Neuronal stem cell (in vitro differentiated cells): ENCODE results near the gene CYP4A22.

Experiments
- DNase-seq: peaks from one replicate; pipeline ENCODE4 v3.0.0-alpha.2; 2013; ENCODE audit warnings: low spot score
- H2AFZ ChIP-seq: one replicate; pipeline ENCODE4 v1.6.1; 2013; ENCODE audit warnings: mild to moderate bottlenecking, low read length, inconsistent platforms
- H2AK5ac ChIP-seq: 2 replicates; pipeline ENCODE4 v1.6.1; 2013; ENCODE audit warnings: low read depth, mild to moderate bottlenecking, inconsistent platforms, low read length, moderate library complexity, mixed read lengths
- H2BK120ac ChIP-seq: 2 replicates; pipeline ENCODE4 v1.6.1; 2013; ENCODE audit warnings: low read depth, mild to moderate bottlenecking, inconsistent platforms, low read length, moderate library complexity, mixed read lengths
- H2BK12ac ChIP-seq: one replicate; pipeline ENCODE4 v1.6.1; 2013; ENCODE audit warnings: low read length, inconsistent platforms
- H2BK15ac ChIP-seq: 2 replicates; pipeline ENCODE4 v1.6.1; 2013; ENCODE audit warnings: mild to moderate bottlenecking, low read length, inconsistent platforms, mixed read lengths
- H2BK5ac ChIP-seq: one replicate; pipeline ENCODE4 v1.6.1; 2013; ENCODE audit warnings: inconsistent platforms, mild to moderate bottlenecking, low read length, moderate library complexity
- H3K14ac ChIP-seq: one replicate; pipeline ENCODE4 v1.6.1; 2013; ENCODE audit warnings: low read length, inconsistent platforms
- H3K18ac ChIP-seq: 2 replicates; pipeline ENCODE4 v1.6.1; 2013; ENCODE audit warnings: low read length, inconsistent platforms
- H3K23ac ChIP-seq: 2 replicates; pipeline ENCODE4 v1.6.1; 2013; ENCODE audit warnings: low read depth, mild to moderate bottlenecking, mixed read lengths, low read length, inconsistent platforms; ENCODE audit not compliant: poor library complexity
- H3K27ac ChIP-seq: replicated peaks from 3 replicates; pipeline ENCODE4 v1.5.1; 2013; ENCODE audit warnings: low read length, inconsistent platforms
- H3K27me3 ChIP-seq, 3 experiments: 2 replicates each; pipeline ENCODE4 v1.6.1; 2013; ENCODE audit warnings: low read length in 3 of 3, mild to moderate bottlenecking in 2 of 3, inconsistent platforms in 1 of 3, low read depth in 1 of 3, mixed read lengths in 1 of 3, moderate library complexity in 1 of 3; ENCODE audit not compliant: control insufficient read depth in 3 of 3, insufficient read depth in 3 of 3
- H3K36me3 ChIP-seq, 2 donors: replicated peaks in 1 of 2; 2 replicates each; pipeline ENCODE4 v1.6.1; 2013; ENCODE audit warnings: low read length in 2 of 2; ENCODE audit not compliant: control insufficient read depth in 2 of 2, insufficient read depth in 2 of 2
- H3K4ac ChIP-seq: 2 replicates; pipeline ENCODE4 v1.6.1; 2013; ENCODE audit warnings: inconsistent platforms, mild to moderate bottlenecking, low read length, moderate library complexity
- H3K4me1 ChIP-seq, 2 donors: 1 replicate in 1 of 2; 2 replicates in 1 of 2; pipeline ENCODE4 v1.6.1; 2013; ENCODE audit warnings: low read length in 2 of 2, low read depth in 1 of 2; ENCODE audit not compliant: control insufficient read depth in 2 of 2, insufficient read depth in 1 of 2
- H3K4me2 ChIP-seq: one replicate; pipeline ENCODE4 v1.6.1; 2013; ENCODE audit warnings: mild to moderate bottlenecking, low read length, inconsistent platforms; ENCODE audit not compliant: insufficient read depth, poor library complexity, severe bottlenecking
- H3K4me3 ChIP-seq, 2 donors: 2 replicates each; pipeline ENCODE4 v1.5.1; 2013; ENCODE audit warnings: low read length in 2 of 2, mild to moderate bottlenecking in 2 of 2, inconsistent platforms in 1 of 2, moderate library complexity in 1 of 2
- H3K79me1 ChIP-seq: one replicate; pipeline ENCODE4 v1.6.1; 2013; ENCODE audit warnings: low read depth, mild to moderate bottlenecking, inconsistent platforms, low read length, moderate library complexity
- H3K9ac ChIP-seq: one replicate; pipeline ENCODE4 v1.6.1; 2013; ENCODE audit warnings: mild to moderate bottlenecking, low read depth, low read length, inconsistent platforms; ENCODE audit not compliant: poor library complexity
- H3K9me3 ChIP-seq, 2 donors: replicated peaks in 1 of 2; 2 replicates each; pipeline versions ENCODE3 to v1.6.1; 2013; ENCODE audit warnings: low read length in 2 of 2, mild to moderate bottlenecking in 2 of 2, inconsistent platforms in 1 of 2, low read depth in 1 of 2, mixed read lengths in 1 of 2, moderate library complexity in 1 of 2; ENCODE audit not compliant: control insufficient read depth in 2 of 2, insufficient read depth in 1 of 2
- H4K8ac ChIP-seq: one replicate; pipeline ENCODE4 v1.6.1; 2013; ENCODE audit warnings: low read depth, mild to moderate bottlenecking, inconsistent platforms, low read length, moderate library complexity
- H4K91ac ChIP-seq: one replicate; pipeline ENCODE4 v1.6.1; 2013; ENCODE audit warnings: low read length, low read depth, mild to moderate bottlenecking, inconsistent platforms; ENCODE audit not compliant: poor library complexity
- WGBS, 2 donors: extraction: QIAGEN DNeasy Blood & Tissue Kit; methylation state at CpG; one replicate each; pipeline ENCODE4 v1.1.7; 2013; ENCODE audit warnings: missing lambda C conversion rate in 2 of 2, mixed read lengths in 1 of 2; ENCODE audit not compliant: insufficient read length in 2 of 2, insufficient replicate concordance in 1 of 2; ENCODE audit errors: extremely low coverage in 2 of 2; 5-methylcytosine and 5-hydroxymethylcytosine counted together

The CYP4A22 gene

DNA sequence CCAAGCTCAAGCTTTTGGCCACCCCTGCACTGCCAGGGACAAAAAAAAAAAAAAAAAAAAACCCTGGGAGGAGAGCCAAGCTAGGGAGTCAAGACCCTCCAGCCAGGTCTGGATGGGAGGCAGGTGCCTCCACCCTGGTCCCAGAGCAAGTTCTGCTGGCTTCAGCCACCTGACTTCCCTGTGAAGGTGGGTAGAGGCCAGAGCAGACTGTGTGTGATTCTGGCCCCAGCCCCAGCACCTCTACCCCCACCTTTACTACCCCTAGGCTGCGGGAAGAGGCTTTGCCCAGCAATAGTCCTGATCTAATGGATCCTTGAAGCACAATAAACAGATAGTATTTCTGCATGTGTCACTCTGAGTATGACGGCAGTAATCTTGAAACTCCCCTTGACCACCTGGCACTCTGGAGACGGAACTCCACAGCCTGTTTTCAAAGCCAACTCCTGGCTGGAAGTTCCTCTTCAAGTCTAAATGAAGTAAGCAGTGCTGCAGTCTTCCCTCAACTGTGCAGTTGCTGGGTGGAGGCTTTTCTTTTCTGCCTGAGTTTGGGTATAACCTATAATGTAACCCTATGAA, 42.8 kb downstream of the CYP4A22 start:
- Histone ChIP-seq H3K79me1 (no peaks in the 10 kb centered on the region), H2AFZ (peak overlapping the region; percentile 94), H4K91ac (no peak overlapping the region), H3K27me3 (peaks cover 0 to 21% (median 4%) of the 10 kb centered on the region in 3 experiments), H2BK12ac (no peak overlapping the region), H3K4me2 (no peak overlapping the region), H2AK5ac (no peak overlapping the region), H3K9ac (no peak overlapping the region), H2BK120ac (no peak overlapping the region), H3K4me3 (no peak overlapping the region), H3K23ac (no peak overlapping the region), H3K36me3 (no peaks in the 10 kb centered on the region), H3K4me1 (peaks cover 1 to 6% of the 10 kb centered on the region in 2 donors), H3K9me3 (no peaks in the 10 kb centered on the region), H2BK15ac (no peak overlapping the region), H3K27ac (no peak overlapping the region), H3K4ac (no peak overlapping the region), H2BK5ac (no peak overlapping the region), H4K8ac (no peak overlapping the region), H3K14ac (no peak overlapping the region), H3K18ac (no peak overlapping the region)
- no peak for DNase-seq
- no CpG with 5 or more reads among the region's 3 CpGs for WGBS, 2 donors

DNA sequence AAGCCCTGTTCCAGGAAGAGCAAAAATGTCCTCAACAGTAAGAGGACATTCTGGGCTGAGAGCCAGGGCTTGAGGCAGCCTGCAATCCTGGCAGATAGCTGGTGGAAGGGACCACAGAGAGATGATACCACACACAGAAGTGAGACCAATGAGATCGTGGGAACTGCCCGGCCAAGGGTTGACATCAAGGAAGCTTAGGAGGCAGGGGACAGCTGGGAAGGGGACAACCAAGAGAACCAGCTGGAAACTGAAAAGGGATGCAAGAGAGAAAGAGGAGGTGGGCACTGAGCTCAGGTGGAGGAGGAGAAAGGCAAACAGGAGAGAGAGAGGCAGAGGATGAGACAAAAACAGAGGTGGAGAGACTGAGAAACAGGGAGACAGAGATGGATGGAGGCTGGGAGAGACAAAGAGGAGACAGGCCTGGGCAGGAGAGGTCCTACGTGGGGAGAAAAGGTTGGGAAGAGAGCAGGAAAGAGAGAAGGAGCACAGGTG, 43.4 kb downstream of the CYP4A22 start:
- Histone ChIP-seq H3K9ac (no peak overlapping the region), H4K91ac (no peak overlapping the region), H3K79me1 (no peaks in the 10 kb centered on the region), H4K8ac (no peak overlapping the region), H3K23ac (no peak overlapping the region), H3K27me3 (peaks cover 0 to 21% (median 4%) of the 10 kb centered on the region in 3 experiments), H3K18ac (no peak overlapping the region), H3K9me3 (no peaks in the 10 kb centered on the region), H3K27ac (no peak overlapping the region), H3K4me1 (peaks cover 1 to 6% of the 10 kb centered on the region in 2 donors), H2BK120ac (no peak overlapping the region), H3K36me3 (no peaks in the 10 kb centered on the region), H2BK5ac (no peak overlapping the region), H3K4ac (no peak overlapping the region), H2AK5ac (no peak overlapping the region), H2AFZ (peak overlapping the region; percentile 44), H2BK12ac (no peak overlapping the region), H3K4me2 (no peak overlapping the region), H2BK15ac (no peak overlapping the region), H3K14ac (no peak overlapping the region), H3K4me3 (no peak overlapping the region)
- no CpG with 5 or more reads among the region's 3 CpGs for WGBS, 2 donors
- DNase-seq: no peak

DNA sequence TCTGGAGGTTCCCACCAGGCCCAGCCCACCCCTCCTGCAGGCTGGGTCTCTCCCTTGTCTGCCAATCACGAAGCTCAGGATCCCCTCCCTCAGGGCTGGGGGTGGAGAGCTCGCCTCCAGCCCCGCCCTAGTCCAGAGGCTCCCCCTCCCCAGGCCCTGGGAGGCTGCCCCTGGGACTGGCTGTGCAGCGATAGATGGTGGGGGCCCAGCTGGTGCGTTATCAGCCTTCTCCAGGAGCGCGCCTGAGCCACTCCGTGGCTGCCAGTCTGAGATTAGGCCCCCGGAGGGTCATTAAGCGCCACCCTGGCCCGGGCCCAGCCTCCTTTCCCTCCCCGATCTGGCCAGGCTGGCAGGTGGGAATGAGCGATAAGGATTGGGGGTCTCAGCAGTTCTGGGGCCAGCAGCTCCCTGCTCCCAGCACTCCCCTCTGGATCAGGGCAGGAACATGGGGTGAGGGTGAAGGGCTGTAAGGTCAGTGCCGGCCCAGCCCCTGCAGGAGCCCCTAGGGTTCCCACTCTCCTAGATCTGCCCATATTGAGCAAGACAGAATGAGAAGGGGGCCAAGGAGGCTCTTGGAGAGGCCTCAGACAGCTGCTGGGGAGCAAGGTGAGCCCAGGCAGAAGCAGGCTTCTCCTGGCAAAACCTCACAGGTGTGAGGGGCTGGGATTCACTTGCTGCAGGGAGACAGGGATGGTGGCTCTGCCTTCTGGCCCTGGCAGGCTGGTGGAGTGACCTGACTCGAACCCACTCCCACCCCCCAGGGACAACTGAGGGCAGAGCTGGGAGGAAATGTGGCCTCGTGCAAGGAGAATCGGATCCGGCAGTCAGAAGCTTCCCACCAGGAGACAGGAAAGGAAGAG, 44.1 kb downstream of the CYP4A22 start:
- Histone ChIP-seq H4K91ac (no peak overlapping the region), H2BK15ac (no peak overlapping the region), H3K4me1 (peaks cover 1 to 6% of the 10 kb centered on the region in 2 donors), H2AFZ (peak overlapping the region; percentile 44), H3K27me3 (peaks cover 0 to 21% (median 4%) of the 10 kb centered on the region in 3 experiments), H3K36me3 (no peaks in the 10 kb centered on the region), H2AK5ac (peak overlapping the region; percentile 65), H3K23ac (peak overlapping the region; percentile 86), H3K14ac (no peak overlapping the region), H2BK12ac (no peak overlapping the region), H3K27ac (no peak overlapping the region), H2BK120ac (no peak overlapping the region), H3K18ac (no peak overlapping the region), H3K79me1 (no peaks in the 10 kb centered on the region), H3K4me3 (no peak overlapping the region), H4K8ac (no peak overlapping the region), H3K9ac (no peak overlapping the region), H3K4me2 (no peak overlapping the region), H3K4ac (no peak overlapping the region), H3K9me3 (no peaks in the 10 kb centered on the region), H2BK5ac (no peak overlapping the region)
- DNase-seq: no peak
- no CpG with 5 or more reads among the region's 18 CpGs for WGBS, 2 donors
